Measurements from ENCODE around the gene DDOST. TPM values are rescaled to one million over a fixed set of nuclear protein-coding genes. Genes with fewer than 3 reads are reported as not detected.

Gene DDOST
- total RNA-seq, 4 donors from 2014 or later = 119 to 155 (median 141) TPM

DNA sequence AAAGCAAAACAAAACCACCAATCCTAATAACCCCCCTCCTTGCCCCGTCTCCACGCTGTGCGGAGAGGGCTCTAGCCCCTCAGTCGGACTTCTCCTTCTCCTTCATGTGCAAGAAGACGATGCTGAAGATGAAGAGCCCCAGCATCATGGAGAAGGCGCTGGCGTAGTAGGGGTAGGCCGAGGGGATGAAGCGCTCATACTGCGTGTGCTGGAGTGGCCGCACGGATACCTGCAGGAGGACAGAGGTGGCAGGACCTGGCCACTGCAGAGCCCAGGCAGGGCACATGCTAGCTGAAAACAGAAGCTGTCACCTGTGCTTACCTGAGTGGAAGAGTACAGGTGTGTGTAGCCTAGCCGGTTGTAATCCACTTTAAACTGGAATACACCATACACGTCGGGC, 8.9 kb downstream of the DDOST start:
- DNase-seq (ENCODE audit: low spot score) (no peak), ATAC-seq (ENCODE audit: low FRiP score) (no peak)
- no peak for TF ChIP-seq CTCF (IDR thresholded peaks at IDR 0.05)

DNA sequence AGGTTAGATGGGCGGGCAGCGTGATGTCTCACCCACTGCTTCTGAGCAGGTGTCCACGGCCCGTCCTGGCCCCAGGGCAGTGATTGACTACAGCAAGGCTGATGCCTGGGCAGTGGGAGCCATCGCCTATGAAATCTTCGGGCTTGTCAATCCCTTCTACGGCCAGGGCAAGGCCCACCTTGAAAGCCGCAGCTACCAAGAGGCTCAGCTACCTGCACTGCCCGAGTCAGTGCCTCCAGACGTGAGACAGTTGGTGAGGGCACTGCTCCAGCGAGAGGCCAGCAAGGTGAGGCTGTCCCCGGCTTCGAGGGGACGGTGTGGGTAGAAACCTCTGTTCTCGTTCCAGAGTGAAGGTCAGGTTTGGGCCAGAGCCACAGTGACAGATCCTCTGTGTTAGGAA, 12.2 kb downstream of the DDOST start:
- ATAC-seq (ENCODE audit: low FRiP score) (no peak), DNase-seq (ENCODE audit: low spot score) (no peak)
- TF ChIP-seq CTCF (IDR thresholded peaks at IDR 0.05) = no peak

DNA sequence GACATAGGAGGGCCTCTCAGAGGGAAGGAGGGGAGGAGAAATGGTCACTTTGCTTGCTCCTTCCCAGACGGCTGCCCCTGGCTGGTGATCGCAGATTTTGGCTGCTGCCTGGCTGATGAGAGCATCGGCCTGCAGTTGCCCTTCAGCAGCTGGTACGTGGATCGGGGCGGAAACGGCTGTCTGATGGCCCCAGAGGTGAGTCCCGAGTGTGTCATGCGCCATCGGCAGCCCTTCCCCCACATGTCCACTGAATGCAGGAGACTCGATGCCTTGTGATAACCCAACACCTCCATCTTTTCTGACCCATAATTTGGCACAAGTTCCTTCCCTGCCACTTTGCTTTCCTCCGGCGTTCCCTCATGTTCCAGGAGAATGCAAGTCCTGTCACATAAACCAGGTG, 12.7 kb downstream of the DDOST start:
- TF ChIP-seq CTCF (IDR thresholded peaks at IDR 0.05) = no peak
- DNase-seq (ENCODE audit: low spot score) (no peak), ATAC-seq (ENCODE audit: low FRiP score) (no peak)

GRCh38 chr1:20645414-20645813, 15.8 kb downstream of the DDOST start:
- DNase-seq (ENCODE audit: low spot score) (no peak), ATAC-seq (ENCODE audit: low FRiP score) (no peak)
- TF ChIP-seq CTCF (IDR thresholded peaks at IDR 0.05) = no peak

DNA sequence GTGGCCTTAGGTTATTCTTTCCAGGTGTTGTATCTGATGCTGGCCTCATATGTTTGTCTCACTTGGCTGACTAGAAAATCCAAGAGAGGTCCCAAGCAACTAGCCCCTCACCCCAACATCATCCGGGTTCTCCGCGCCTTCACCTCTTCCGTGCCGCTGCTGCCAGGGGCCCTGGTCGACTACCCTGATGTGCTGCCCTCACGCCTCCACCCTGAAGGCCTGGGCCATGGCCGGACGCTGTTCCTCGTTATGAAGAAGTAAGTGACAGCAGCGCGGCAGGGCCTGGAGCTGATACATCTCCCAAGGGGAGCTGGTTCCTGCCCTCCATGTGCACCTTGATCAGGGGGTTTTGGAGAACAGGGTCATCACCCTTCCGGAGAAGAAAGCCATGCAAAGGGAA, 16.8 kb downstream of the DDOST start:
- no peak for TF ChIP-seq CTCF (IDR thresholded peaks at IDR 0.05)
- ATAC-seq (ENCODE audit: low FRiP score) (no peak), DNase-seq (ENCODE audit: low spot score) (no peak)

GRCh38 chr1:20643080-20643479, 18.1 kb downstream of the DDOST start:
- no peak for TF ChIP-seq CTCF (IDR thresholded peaks at IDR 0.05)
- ATAC-seq (ENCODE audit: low FRiP score) (no peak), DNase-seq (ENCODE audit: low spot score) (no peak)

GRCh38 chr1:20641975-20642374, 19.2 kb downstream of the DDOST start:
- no peak for TF ChIP-seq CTCF (IDR thresholded peaks at IDR 0.05)
- ATAC-seq (ENCODE audit: low FRiP score) (no peak), DNase-seq (ENCODE audit: low spot score) (no peak)

Measured in omental fat pad (tissue), 4 donors.